HEK293T (cell line): Measurements from ENCODE around the gene SLC6A13.

Experiments used
- CTCF ChIA-PET: fragments of 350-600 bp; formaldehyde crosslinking; extraction: SDS; loops from one replicate; lab custom pipeline; 2021; ENCODE audit warnings: antibody characterized with exemption, inconsistent platforms; lab: Yijun Ruan, JAX
- POLR2A ChIA-PET: fragments of 350-600 bp; formaldehyde crosslinking; extraction: SDS; loops from one replicate; lab custom pipeline; 2020; ENCODE audit warnings: antibody characterized with exemption, inconsistent platforms; lab: Yijun Ruan, JAX
- DNase-seq: peaks from one replicate; pipeline ENCODE4 v3.0.0; 2012; ENCODE audit warnings: mixed read lengths; ENCODE audit errors: extremely low spot score
- ARNT ChIP-seq: fragments of 450-650 bp; IDR thresholded peaks from 2 replicates; pipeline ENCODE4 v1.6.1; 2017; ENCODE audit warnings: mild to moderate bottlenecking
- BHLHE40 ChIP-seq: fragments of 450-650 bp; IDR thresholded peaks from 2 replicates; pipeline ENCODE4 v1.6.1; 2016; ENCODE audit warnings: mild to moderate bottlenecking, moderate library complexity, borderline replicate concordance
- CTBP1 ChIP-seq: fragments of 450-650 bp; IDR thresholded peaks from 2 replicates; pipeline ENCODE4 v1.6.1; 2016; ENCODE audit warnings: borderline replicate concordance
- ELF4 ChIP-seq: fragments of 450-650 bp; IDR thresholded peaks from 2 replicates; pipeline ENCODE4 v1.6.1; 2017; ENCODE audit warnings: antibody characterized with exemption
- FOXA1 ChIP-seq: fragments of 450-650 bp; IDR thresholded peaks from 2 replicates; pipeline ENCODE4 v1.6.1; 2016; ENCODE audit warnings: mild to moderate bottlenecking
- FOXK2 ChIP-seq: fragments of 450-650 bp; IDR thresholded peaks from 2 replicates; pipeline ENCODE4 v1.6.1; 2016; ENCODE audit warnings: mild to moderate bottlenecking
- FOXM1 ChIP-seq: fragments of 450-650 bp; IDR thresholded peaks from 2 replicates; pipeline ENCODE4 v1.6.1; 2017; ENCODE audit warnings: mild to moderate bottlenecking, borderline replicate concordance
- HDGF ChIP-seq: fragments of 450-650 bp; IDR thresholded peaks from 2 replicates; pipeline ENCODE4 v1.6.1; 2017; ENCODE audit warnings: antibody characterized with exemption, borderline replicate concordance
- L3MBTL2 ChIP-seq: fragments of 450-650 bp; conservative IDR thresholded peaks from 2 replicates; pipeline ENCODE4 v1.6.1; 2016; ENCODE audit warnings: mild to moderate bottlenecking
- LEF1 ChIP-seq: fragments of 450-650 bp; IDR thresholded peaks from 2 replicates; pipeline ENCODE4 v1.6.1; 2017; ENCODE audit warnings: mild to moderate bottlenecking, borderline replicate concordance
- NFRKB ChIP-seq: fragments of 450-650 bp; IDR thresholded peaks from 2 replicates; pipeline ENCODE4 v1.6.1; 2016; ENCODE audit warnings: mild to moderate bottlenecking, moderate library complexity
- SP1 ChIP-seq: fragments of 450-650 bp; IDR thresholded peaks from 2 replicates; pipeline ENCODE4 v1.6.1; 2017
- SUZ12 ChIP-seq: fragments of 450-650 bp; IDR thresholded peaks from 2 replicates; pipeline ENCODE4 v1.6.1; 2016; ENCODE audit warnings: mild to moderate bottlenecking
- TARDBP ChIP-seq: fragments of 450-650 bp; IDR thresholded peaks from 2 replicates; pipeline ENCODE4 v1.6.1; 2016
- ZNF384 ChIP-seq: fragments of 450-650 bp; IDR thresholded peaks from 2 replicates; pipeline ENCODE4 v1.6.1; 2016
- TF ChIP-seq, protein P1 (sequence below): fragments of 450-650 bp; IDR thresholded peaks from 2 replicates; pipeline ENCODE4 v1.6.1; 2016

The SLC6A13 gene

DNA sequence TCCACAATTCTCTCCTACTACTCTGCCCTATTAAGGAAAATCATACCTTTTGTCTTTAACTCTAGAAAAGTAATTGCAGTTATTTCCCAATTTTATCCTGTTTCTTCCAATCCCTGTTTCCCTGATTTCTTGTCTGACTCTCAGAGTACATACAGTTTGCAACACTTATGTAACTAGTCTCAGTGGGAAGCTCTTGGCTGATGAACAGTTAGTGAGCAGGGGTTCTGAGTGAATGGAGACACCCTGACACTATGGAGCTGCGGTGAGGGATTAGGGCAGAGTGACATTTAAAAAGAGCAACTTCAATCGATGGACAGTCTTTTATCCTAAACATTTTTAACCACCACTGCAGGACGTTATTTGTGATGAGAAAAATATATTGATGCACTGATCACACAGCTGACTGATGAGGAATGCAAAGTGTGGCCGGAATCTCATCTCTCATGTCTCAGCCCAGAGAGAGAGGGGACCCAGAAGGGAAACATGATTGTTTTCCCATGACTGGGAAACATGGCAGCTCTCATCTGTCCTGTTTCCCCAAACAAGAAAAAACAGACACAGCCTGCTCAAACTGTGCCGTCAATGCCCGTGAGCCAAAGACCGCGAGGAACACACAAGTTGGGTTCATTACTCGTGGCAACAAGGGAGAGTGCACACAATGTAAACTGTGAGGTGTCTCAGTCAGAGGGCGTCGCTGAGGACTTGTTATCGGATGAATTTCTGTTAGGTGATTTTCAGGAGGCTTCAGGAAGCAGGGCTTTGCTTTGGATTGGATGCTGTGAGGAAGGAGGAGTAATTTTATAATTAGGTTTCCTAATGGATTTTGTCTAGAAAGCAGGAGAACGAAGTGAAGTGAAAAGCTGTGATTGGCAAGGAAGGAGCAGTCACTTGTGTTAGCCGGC lies 5.2 kb upstream of the SLC6A13 start:
- POLR2A ChIA-PET: interaction anchor here (1.0 kb wide), 1 partner anchor 10 kb away, joined by 4 read pairs; no protein-coding TSS in a partner anchor
- TF ChIP-seq FOXA1: no peak
- TF ChIP-seq ARNT: no peak
- TF ChIP-seq NFRKB: no peak
- no peak for TF ChIP-seq TARDBP
- no peak for TF ChIP-seq SP1
- TF ChIP-seq HDGF: no peak
- no peak for TF ChIP-seq LEF1
- no peak for TF ChIP-seq SUZ12
- TF ChIP-seq FOXM1: no peak
- TF ChIP-seq CTBP1: no peak
- no peak for TF ChIP-seq ZNF384
- no peak for TF ChIP-seq BHLHE40
- DNase-seq: no peak
- CTCF ChIA-PET: no interaction called here

DNA sequence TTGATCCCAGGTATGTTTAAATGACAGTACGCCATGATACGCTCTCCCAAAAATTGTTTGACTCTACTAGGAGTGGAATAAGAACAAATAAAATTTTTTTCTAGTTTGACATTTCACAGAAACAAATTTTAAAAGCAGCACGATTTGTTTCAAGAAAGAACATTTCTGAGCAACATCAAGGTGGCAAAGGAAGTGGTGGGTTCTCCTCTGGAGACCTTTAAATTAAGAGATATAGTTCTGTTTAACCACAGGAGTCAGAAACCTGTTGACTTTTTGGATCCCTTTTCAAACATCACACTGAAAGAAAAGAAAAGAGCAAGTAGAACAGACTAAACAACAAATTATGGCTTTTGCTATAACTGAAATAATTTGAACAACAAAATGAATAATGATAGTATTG lies 2.5 kb upstream of the SLC6A13 start:
- no peak for TF ChIP-seq TARDBP
- no peak for TF ChIP-seq HDGF
- no peak for TF ChIP-seq LEF1
- TF ChIP-seq NFRKB: no peak
- no peak for TF ChIP-seq BHLHE40
- TF ChIP-seq SUZ12: no peak
- no peak for TF ChIP-seq CTBP1
- TF ChIP-seq FOXM1: no peak
- TF ChIP-seq SP1: no peak
- no peak for TF ChIP-seq ZNF384
- no peak for TF ChIP-seq FOXK2
- no peak for DNase-seq
- ChIA-PET POLR2A (no interaction called here), CTCF (no interaction called here)

GRCh38 chr12:264269-264668 lies 1.6 kb upstream of the SLC6A13 start:
- CTCF ChIA-PET: no interaction called here
- POLR2A ChIA-PET: no interaction called here
- TF ChIP-seq FOXK2: no peak
- no peak for TF ChIP-seq L3MBTL2
- no peak for TF ChIP-seq LEF1
- no peak for TF ChIP-seq FOXA1
- no peak for TF ChIP-seq SUZ12
- TF ChIP-seq SP1: no peak
- no peak for TF ChIP-seq NFRKB
- TF ChIP-seq FOXM1: no peak
- no peak for TF ChIP-seq CTBP1
- no peak for TF ChIP-seq BHLHE40
- TF ChIP-seq ELF4: no peak
- TF ChIP-seq, protein P1, sequence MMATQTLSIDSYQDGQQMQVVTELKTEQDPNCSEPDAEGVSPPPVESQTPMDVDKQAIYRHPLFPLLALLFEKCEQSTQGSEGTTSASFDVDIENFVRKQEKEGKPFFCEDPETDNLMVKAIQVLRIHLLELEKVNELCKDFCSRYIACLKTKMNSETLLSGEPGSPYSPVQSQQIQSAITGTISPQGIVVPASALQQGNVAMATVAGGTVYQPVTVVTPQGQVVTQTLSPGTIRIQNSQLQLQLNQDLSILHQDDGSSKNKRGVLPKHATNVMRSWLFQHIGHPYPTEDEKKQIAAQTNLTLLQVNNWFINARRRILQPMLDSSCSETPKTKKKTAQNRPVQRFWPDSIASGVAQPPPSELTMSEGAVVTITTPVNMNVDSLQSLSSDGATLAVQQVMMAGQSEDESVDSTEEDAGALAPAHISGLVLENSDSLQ: no peak
- no peak for TF ChIP-seq HDGF
- no peak for TF ChIP-seq TARDBP
- no peak for TF ChIP-seq ARNT
- TF ChIP-seq ZNF384: no peak
- no peak for DNase-seq

GRCh38 chr12:263574-263973 lies 938 bp upstream of the SLC6A13 start:
- CTCF ChIA-PET: interaction anchor here (0.5 kb wide), 1 partner anchor 19 kb away, joined by 3 read pairs; no protein-coding TSS in a partner anchor
- DNase-seq: no peak
- POLR2A ChIA-PET: no interaction called here
- no peak for TF ChIP-seq LEF1
- TF ChIP-seq NFRKB: no peak
- no peak for TF ChIP-seq FOXA1
- no peak for TF ChIP-seq HDGF
- TF ChIP-seq CTBP1: no peak
- no peak for TF ChIP-seq FOXM1
- TF ChIP-seq SUZ12: no peak

DNA sequence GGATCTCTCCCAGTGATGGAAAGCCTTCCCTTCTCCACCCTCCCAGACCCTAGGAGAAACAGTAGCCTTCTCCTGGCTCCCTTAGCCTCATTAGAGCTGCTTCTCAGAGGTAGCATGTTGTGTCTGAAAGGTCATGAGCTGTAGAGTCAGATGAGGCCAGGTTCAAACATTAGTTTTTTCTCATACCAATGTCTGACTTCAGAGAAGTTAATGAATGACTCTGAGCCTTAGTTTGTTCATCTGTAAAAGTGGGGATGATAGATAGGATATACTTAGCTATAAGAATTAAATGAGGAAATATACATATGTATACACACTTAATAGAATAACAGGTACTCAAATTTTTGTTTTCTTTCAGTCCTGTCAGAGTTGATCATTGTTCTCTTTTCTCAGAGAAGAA lies 523 bp downstream of the SLC6A13 start:
- CTCF ChIA-PET: no interaction called here
- TF ChIP-seq FOXM1 (no peak), LEF1 (no peak), ARNT (no peak), CTBP1 (no peak), BHLHE40 (no peak), L3MBTL2 (no peak), SP1 (no peak), NFRKB (no peak), ZNF384 (no peak), ELF4 (no peak), TARDBP (no peak), SUZ12 (no peak), HDGF (no peak)
- POLR2A ChIA-PET: no interaction called here
- no peak for DNase-seq

DNA sequence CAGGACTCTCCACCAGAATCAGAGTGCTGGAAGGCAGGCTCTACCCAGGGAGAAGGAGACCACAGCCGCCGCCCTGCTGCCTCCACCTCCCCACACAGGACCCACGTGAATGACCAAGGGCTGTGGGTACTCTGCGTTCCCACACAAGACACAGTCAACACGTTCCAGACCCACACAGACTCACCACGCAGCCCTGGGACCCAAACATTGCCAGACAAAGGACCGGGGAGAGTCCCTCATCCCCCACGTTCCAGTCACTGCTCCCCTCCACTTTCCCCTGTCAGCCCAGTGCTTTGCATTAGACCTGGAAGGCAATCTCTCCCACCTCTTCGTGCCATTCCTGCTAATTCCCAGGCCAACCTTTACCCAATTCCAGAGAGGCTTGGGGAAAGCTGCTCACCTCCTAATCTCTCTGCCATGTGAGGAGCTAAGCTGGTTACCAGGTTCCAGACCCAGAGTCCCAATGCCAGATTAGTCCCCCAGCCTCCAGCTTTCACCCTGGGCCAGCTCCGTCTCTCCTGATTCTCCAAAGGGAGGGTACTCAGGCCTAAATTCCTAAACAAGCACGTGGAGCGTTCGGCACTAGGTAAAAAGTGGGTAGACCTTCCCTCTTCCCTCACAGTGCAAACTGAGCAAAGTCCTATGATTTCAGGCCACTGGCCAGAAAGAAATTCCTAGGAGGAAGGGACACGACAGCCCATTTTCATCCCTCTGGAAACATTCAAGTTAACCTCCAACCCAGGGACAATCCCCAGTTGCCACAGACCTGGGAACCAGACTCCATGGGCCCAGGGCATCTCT lies 4.9 kb downstream of the SLC6A13 start:
- TF ChIP-seq ARNT: no peak
- TF ChIP-seq NFRKB: no peak
- no peak for TF ChIP-seq LEF1
- TF ChIP-seq FOXM1: no peak
- TF ChIP-seq HDGF: no peak
- TF ChIP-seq, protein P1: no peak
- no peak for TF ChIP-seq L3MBTL2
- no peak for TF ChIP-seq ELF4
- no peak for TF ChIP-seq SUZ12
- TF ChIP-seq CTBP1: no peak
- TF ChIP-seq ZNF384: no peak
- TF ChIP-seq FOXK2: no peak
- TF ChIP-seq FOXA1: no peak
- CTCF ChIA-PET: no interaction called here
- no peak for DNase-seq
- POLR2A ChIA-PET: interaction anchor here (0.6 kb wide), 1 partner anchor 10 kb away, joined by 4 read pairs; no protein-coding TSS in a partner anchor
